GM12878 (cell line): Measurements from ENCODE around the gene ZNF491. TPM values are rescaled to one million over a fixed set of nuclear protein-coding genes. Genes with fewer than 3 reads are reported as not detected.

Experiments used
- ATAC-seq: fragments of 200-7000 bp; cut with Tn5 transposase; 3 replicates; pipeline ENCODE4 v1.9.1; 2020; ENCODE audit warnings: mild to moderate bottlenecking, moderate library complexity
- BruUV-seq: library from RNA; stranded (reverse); fragments of 400-500 nt; replicated peaks from 2 replicates; lab custom pipeline; 2021; lab: Mats Ljungman, UMichigan
- CTCF ChIA-PET: fragments of 300-600 bp; sonication (Branson Sonifier 250); formaldehyde crosslinking; extraction: SDS; loops from one replicate; lab custom pipeline; 2021; ENCODE audit warnings: inconsistent platforms; lab: Yijun Ruan, JAX
- POLR2A ChIA-PET: fragments of 350-600 bp; formaldehyde crosslinking; extraction: SDS; loops from one replicate; lab custom pipeline; 2021; ENCODE audit warnings: inconsistent platforms; lab: Charles Lee
- RAD21 ChIA-PET: fragments of 300-600 bp; sonication (Branson Sonifier 250); formaldehyde crosslinking; loops from one replicate; lab custom pipeline; 2023; ENCODE audit warnings: antibody characterized with exemption; ENCODE audit not compliant: unreplicated experiment; lab: Charles Lee
- SMC1A ChIA-PET: fragments of 300-600 bp; sonication (Branson Sonifier 250); formaldehyde crosslinking; loops from one replicate; lab custom pipeline; 2023; ENCODE audit not compliant: unreplicated experiment, uncharacterized antibody; lab: Charles Lee
- DNase-seq: peaks from one replicate; pipeline ENCODE4 v3.0.0-alpha.2; 2011; ENCODE audit warnings: low read depth, low spot score
- FAIRE-seq: peaks from 3 replicates; lab custom pipeline; 2011; peaks lifted over from hg19 to GRCh38; lab: Jason Lieb, UNC
- H2AFZ ChIP-seq: 2 replicates; pipeline ENCODE4 v1.6.0; 2011; ENCODE audit warnings: low read depth, low read length, control low read depth; ENCODE audit not compliant: control insufficient read depth
- H3K27ac ChIP-seq: 2 replicates; pipeline ENCODE4 v1.5.1; 2011; ENCODE audit warnings: control low read depth; ENCODE audit not compliant: control insufficient read depth, insufficient read depth
- H3K27me3 ChIP-seq, 2 experiments: replicated peaks in 1 of 2; 2 replicates each; pipeline versions ENCODE4 v1.6.0 to v1.6.1; 2011; ENCODE audit warnings: low read length in 1 of 2; ENCODE audit not compliant: control insufficient read depth in 2 of 2, insufficient read depth in 2 of 2
- H3K36me3 ChIP-seq, 2 experiments: 2 replicates each; pipeline ENCODE4 v1.5.1; 2011; ENCODE audit warnings: low read length in 1 of 2; ENCODE audit not compliant: control insufficient read depth in 2 of 2, insufficient read depth in 2 of 2
- H3K4me1 ChIP-seq: 2 replicates; pipeline ENCODE4 v1.6.1; 2011; ENCODE audit warnings: mild to moderate bottlenecking, low read length, moderate library complexity, mixed read lengths; ENCODE audit not compliant: control insufficient read depth, insufficient read depth
- H3K4me2 ChIP-seq: 2 replicates; pipeline ENCODE4 v1.6.0; 2011; ENCODE audit warnings: control low read depth; ENCODE audit not compliant: control insufficient read depth, insufficient read depth
- H3K4me3 ChIP-seq: fragments of 200-600 bp; sonication (generic); 2 replicates; pipeline ENCODE4 v1.5.1; 2016
- H3K79me2 ChIP-seq: 2 replicates; pipeline ENCODE4 v1.6.0; 2011; ENCODE audit warnings: low read length; ENCODE audit not compliant: control insufficient read depth, insufficient read depth
- H3K9ac ChIP-seq: 2 replicates; pipeline ENCODE4 v1.8.0; 2011; ENCODE audit warnings: low read length, control low read depth, mixed read lengths; ENCODE audit not compliant: control insufficient read depth, insufficient read depth
- H3K9me3 ChIP-seq: replicated peaks from 3 replicates; pipeline ENCODE4 v1.5.1; 2011; ENCODE audit warnings: mild to moderate bottlenecking, low read length; ENCODE audit not compliant: control insufficient read depth, insufficient read depth
- H4K20me1 ChIP-seq: 2 replicates; pipeline ENCODE4 v1.6.0; 2011; ENCODE audit not compliant: control insufficient read depth, insufficient read depth
- EED ChIP-seq: sonication (generic); IDR thresholded peaks from 2 replicates; pipeline ENCODE4 v1.6.1; 2016; ENCODE audit warnings: antibody characterized with exemption, low read depth
- IKZF2 ChIP-seq, 2 experiments: fragments of 450-650 bp; IDR thresholded peaks; 2 replicates each; pipeline ENCODE4 v1.6.1; 2017; ENCODE audit warnings: mild to moderate bottlenecking in 2 of 2, moderate library complexity in 2 of 2
- JUND ChIP-seq: IDR thresholded peaks from 2 replicates; pipeline ENCODE4 v1.6.1; 2012; ENCODE audit warnings: low read depth, mild to moderate bottlenecking, low read length, improper control_type of control experiment, moderate library complexity
- MTA2 ChIP-seq: fragments of 450-650 bp; IDR thresholded peaks from 2 replicates; pipeline ENCODE4 v1.6.1; 2016; ENCODE audit warnings: low read depth, mild to moderate bottlenecking, moderate library complexity
- MYB ChIP-seq: fragments of 150-350 bp; IDR thresholded peaks from 2 replicates; pipeline ENCODE4 v1.6.1; 2014; ENCODE audit warnings: mild to moderate bottlenecking, low read depth, low read length, borderline replicate concordance
- MYC ChIP-seq: IDR thresholded peaks from 2 replicates; pipeline ENCODE4 v1.6.1; 2011; ENCODE audit warnings: mild to moderate bottlenecking, low read length, moderate library complexity, inconsistent platforms; ENCODE audit not compliant: insufficient read depth, insufficient replicate concordance, insufficient read length, severe bottlenecking
- NFXL1 ChIP-seq: fragments of 450-650 bp; IDR thresholded peaks from 2 replicates; pipeline ENCODE4 v1.6.1; 2017; ENCODE audit warnings: antibody characterized with exemption, mild to moderate bottlenecking, borderline replicate concordance
- PML ChIP-seq: IDR thresholded peaks from 2 replicates; pipeline ENCODE4 v1.6.1; 2012; ENCODE audit warnings: low read length, inconsistent platforms
- RBBP5 ChIP-seq: fragments of 200-600 bp; sonication (generic); conservative IDR thresholded peaks from 2 replicates; pipeline ENCODE4 v1.6.1; 2016
- SIX5 ChIP-seq: IDR thresholded peaks from 2 replicates; pipeline ENCODE4 v1.6.1; 2011; ENCODE audit warnings: mild to moderate bottlenecking, low read depth, low read length, moderate library complexity; ENCODE audit not compliant: severe bottlenecking
- SMAD5 ChIP-seq: IDR thresholded peaks from 2 replicates; pipeline ENCODE4 v1.6.1; 2016; ENCODE audit warnings: antibody characterized with exemption, low read depth
- WGBS: methylation state at CpG from one replicate; pipeline ENCODE4 v1.1.6; 2016; ENCODE audit warnings: low lambda C conversion rate; ENCODE audit not compliant: insufficient replicate concordance, insufficient coverage; ENCODE audit errors: missing lambda C conversion rate; 5-methylcytosine and 5-hydroxymethylcytosine counted together
- in situ Hi-C: fragments of 300-500 bp; cut with MboI; formaldehyde crosslinking; loops from 9 replicates; pipeline ENCODE4 v1.14.3; 2018; ENCODE audit warnings: mixed read lengths
- intact Hi-C: fragments of 100-400 bp; cut with micrococcal nuclease; formaldehyde crosslinking; loops from one replicate; pipeline ENCODE4 v1.14.2; 2022; ENCODE audit not compliant: unreplicated experiment
- polyA plus RNA-seq, 11 experiments: library from polyadenylated mRNA; depleted of rRNA in 4 of 11; unstranded in 6 of 11; stranded (reverse) in 5 of 11; fragments of >200 nt; fragmentation: Nextera tagmentation in 4 of 11; fragmentation: Illumina TruSeq in 1 of 11; extraction: Ambion mirVana in 4 of 11; extraction: Trizol in 1 of 11; gene quantifications; 1 replicate in 1 of 11; 2 replicates in 10 of 11; pipeline versions ENCODE4 v1.2.1 to v1.2.3, GENCODE V29; 2011 to 2016; ENCODE audit warnings: inconsistent platforms in 2 of 11, missing spikeins in 2 of 11, low read depth in 1 of 11
- total RNA-seq, 4 experiments: library from RNA; depleted of rRNA in 3 of 4; stranded (reverse); fragments of >200 nt in 3 of 4; fragmentation: Illumina TruSeq in 1 of 4; extraction: Trizol in 1 of 4; gene quantifications; 2 replicates each; pipeline versions ENCODE4 v1.2.1 to v1.2.3, GENCODE V29; 2013 to 2021
- TF ChIP-seq, protein P1 (sequence below): fragments of 450-650 bp; IDR thresholded peaks from 2 replicates; pipeline ENCODE4 v1.6.1; 2017; ENCODE audit warnings: mild to moderate bottlenecking, moderate library complexity

The ZNF491 gene
- total and polyA plus RNA-seq, 10 of the 15 experiments (the other 5 are each of a cell fraction or from before 2014, with no cell fraction given), result 0.18 to 1.4 (median 0.37) TPM

- TF ChIP-seq NFXL1 (no peak), IKZF2 (IDR thresholded peaks at IDR 0.05) (peak in 1 of 2 experiments; percentile 66; a peak in 2 of 4 replicates)
These were observed 16.8 kb upstream of the ZNF491 start (continued) for GRCh38 chr19:11781295-11782057.

DNA sequence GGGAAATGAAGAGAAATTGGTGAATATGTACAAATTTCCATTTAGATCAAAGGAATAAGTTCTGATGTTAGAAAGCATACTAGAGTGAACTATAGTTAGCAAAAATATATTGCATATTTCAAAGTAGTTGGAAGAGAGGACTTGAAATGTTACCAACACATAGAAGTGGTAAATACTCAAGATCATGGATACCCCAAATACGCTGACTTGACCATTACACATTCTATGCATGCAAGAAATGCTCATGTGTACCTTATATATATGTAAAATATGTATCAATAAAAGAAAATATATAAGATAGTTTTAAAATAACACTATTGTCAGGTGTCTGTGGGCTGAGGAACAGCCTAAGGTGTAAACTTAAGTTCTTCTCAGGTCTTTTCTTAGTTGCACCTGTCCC is 14.6 kb upstream of the ZNF491 start:
- intact Hi-C loops (no loop called here), in situ Hi-C loops (no loop called here)
- Histone ChIP-seq H3K27ac (no peak overlapping the region), H3K4me3 (no peak overlapping the region), H3K27me3 (no peaks in the 10 kb centered on the region), H2AFZ (no peak overlapping the region), H3K9me3 (peaks cover 43% of the 10 kb centered on the region), H3K36me3 (peaks cover 3 to 10% of the 10 kb centered on the region in 2 experiments), H3K9ac (no peak overlapping the region), H3K4me2 (no peak overlapping the region), H3K79me2 (no peaks in the 10 kb centered on the region), H3K4me1 (no peaks in the 10 kb centered on the region), H4K20me1 (no peaks in the 10 kb centered on the region)
- RAD21 ChIA-PET, result no interaction called here
- DNase-seq, result no peak
- SMC1A ChIA-PET, result no interaction called here
- WGBS, result 96% methylated on average over 1 of the region's 1 CpG
- POLR2A ChIA-PET, result no interaction called here
- no TSS peak for BruUV-seq
- no peak for FAIRE-seq
- ATAC-seq, result no peak
- TF ChIP-seq EED (no peak), MYC (no peak), RBBP5 (no peak), PML (no peak), SIX5 (no peak), JUND (no peak), SMAD5 (no peak), MTA2 (no peak), MYB (no peak)
- TF ChIP-seq, protein P1, sequence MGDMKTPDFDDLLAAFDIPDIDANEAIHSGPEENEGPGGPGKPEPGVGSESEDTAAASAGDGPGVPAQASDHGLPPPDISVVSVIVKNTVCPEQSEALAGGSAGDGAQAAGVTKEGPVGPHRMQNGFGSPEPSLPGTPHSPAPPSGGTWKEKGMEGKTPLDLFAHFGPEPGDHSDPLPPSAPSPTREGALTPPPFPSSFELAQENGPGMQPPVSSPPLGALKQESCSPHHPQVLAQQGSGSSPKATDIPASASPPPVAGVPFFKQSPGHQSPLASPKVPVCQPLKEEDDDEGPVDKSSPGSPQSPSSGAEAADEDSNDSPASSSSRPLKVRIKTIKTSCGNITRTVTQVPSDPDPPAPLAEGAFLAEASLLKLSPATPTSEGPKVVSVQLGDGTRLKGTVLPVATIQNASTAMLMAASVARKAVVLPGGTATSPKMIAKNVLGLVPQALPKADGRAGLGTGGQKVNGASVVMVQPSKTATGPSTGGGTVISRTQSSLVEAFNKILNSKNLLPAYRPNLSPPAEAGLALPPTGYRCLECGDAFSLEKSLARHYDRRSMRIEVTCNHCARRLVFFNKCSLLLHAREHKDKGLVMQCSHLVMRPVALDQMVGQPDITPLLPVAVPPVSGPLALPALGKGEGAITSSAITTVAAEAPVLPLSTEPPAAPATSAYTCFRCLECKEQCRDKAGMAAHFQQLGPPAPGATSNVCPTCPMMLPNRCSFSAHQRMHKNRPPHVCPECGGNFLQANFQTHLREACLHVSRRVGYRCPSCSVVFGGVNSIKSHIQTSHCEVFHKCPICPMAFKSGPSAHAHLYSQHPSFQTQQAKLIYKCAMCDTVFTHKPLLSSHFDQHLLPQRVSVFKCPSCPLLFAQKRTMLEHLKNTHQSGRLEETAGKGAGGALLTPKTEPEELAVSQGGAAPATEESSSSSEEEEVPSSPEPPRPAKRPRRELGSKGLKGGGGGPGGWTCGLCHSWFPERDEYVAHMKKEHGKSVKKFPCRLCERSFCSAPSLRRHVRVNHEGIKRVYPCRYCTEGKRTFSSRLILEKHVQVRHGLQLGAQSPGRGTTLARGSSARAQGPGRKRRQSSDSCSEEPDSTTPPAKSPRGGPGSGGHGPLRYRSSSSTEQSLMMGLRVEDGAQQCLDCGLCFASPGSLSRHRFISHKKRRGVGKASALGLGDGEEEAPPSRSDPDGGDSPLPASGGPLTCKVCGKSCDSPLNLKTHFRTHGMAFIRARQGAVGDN, result no peak
- CTCF ChIA-PET, result no interaction called here
